ENCODE measurements around the gene CLDN6. TPM values are rescaled to one million over a fixed set of nuclear protein-coding genes. Genes with fewer than 3 reads are reported as not detected.

The CLDN6 gene
- total and polyA plus RNA-seq, 2 of the 13 experiments (the other 11 are each of a cell fraction or from before 2014, with no cell fraction given) = 5.9 to 7.6 TPM

DNA sequence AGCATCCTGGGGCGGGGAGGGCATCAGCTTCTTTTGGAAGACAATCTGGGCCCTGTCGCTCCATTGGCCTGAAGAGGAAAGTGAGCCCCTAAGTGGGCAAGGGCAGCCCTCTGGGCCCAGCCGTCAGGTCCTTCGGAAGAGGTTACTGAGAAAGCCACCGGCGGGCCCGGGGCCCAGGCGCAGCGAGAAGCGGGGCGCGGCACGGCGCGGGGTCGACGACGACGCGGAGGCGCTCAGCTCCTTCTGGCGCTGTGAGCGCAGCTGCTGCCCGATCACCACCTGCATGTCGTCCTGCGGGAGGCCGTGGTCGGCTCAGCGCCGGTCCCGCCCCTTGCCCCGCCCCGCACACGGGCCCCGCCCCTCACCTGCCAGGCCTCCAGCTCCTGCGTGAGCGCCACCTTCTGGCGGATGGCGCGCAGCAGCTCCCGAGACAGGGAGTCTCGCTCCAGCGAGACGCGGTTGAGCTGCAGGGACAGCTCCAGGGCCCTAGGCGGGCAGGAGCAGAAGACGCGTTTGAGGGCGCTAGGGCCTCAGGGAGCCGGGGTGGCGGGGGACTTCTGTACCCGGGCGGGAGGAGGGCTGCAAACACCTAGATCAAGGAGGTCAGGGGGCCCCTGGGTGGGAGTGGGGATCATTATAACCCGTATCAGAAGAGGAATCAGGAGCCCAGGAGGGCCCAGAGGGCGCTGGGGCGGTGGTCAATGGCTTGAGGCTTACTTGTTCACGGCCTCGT is 10.2 kb upstream of the CLDN6 start (continued):
- TF ChIP-seq, protein P1, sequence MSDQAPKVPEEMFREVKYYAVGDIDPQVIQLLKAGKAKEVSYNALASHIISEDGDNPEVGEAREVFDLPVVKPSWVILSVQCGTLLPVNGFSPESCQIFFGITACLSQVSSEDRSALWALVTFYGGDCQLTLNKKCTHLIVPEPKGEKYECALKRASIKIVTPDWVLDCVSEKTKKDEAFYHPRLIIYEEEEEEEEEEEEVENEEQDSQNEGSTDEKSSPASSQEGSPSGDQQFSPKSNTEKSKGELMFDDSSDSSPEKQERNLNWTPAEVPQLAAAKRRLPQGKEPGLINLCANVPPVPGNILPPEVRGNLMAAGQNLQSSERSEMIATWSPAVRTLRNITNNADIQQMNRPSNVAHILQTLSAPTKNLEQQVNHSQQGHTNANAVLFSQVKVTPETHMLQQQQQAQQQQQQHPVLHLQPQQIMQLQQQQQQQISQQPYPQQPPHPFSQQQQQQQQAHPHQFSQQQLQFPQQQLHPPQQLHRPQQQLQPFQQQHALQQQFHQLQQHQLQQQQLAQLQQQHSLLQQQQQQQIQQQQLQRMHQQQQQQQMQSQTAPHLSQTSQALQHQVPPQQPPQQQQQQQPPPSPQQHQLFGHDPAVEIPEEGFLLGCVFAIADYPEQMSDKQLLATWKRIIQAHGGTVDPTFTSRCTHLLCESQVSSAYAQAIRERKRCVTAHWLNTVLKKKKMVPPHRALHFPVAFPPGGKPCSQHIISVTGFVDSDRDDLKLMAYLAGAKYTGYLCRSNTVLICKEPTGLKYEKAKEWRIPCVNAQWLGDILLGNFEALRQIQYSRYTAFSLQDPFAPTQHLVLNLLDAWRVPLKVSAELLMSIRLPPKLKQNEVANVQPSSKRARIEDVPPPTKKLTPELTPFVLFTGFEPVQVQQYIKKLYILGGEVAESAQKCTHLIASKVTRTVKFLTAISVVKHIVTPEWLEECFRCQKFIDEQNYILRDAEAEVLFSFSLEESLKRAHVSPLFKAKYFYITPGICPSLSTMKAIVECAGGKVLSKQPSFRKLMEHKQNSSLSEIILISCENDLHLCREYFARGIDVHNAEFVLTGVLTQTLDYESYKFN (CRISPR knock-in tag; conservative IDR thresholded peaks at IDR 0.05) = no peak; the same call in 1 of the 2 replicates
- 0 out of 2 replicates have a peak, but pooled peaks have one; percentile 38 for TF ChIP-seq KLF12 (CRISPR knock-in tag; IDR thresholded peaks at IDR 0.05; ENCODE audit: borderline replicate concordance)
- TF ChIP-seq PTBP1 (IDR thresholded peaks at IDR 0.05; ENCODE audit: low read depth, low read length, poor library complexity, severe bottlenecking) = no peak
- TF ChIP-seq FOSL1 (CRISPR knock-in tag; IDR thresholded peaks at IDR 0.05; ENCODE audit: borderline replicate concordance) = no peak
- no peak for TF ChIP-seq NFAT5 (CRISPR knock-in tag; IDR thresholded peaks at IDR 0.05)
- no peak for TF ChIP-seq ZNF337 (CRISPR knock-in tag; IDR thresholded peaks at IDR 0.05; ENCODE audit: borderline replicate concordance, low read depth)
- peak; percentile 37; the same call in 1 of the 2 replicates for TF ChIP-seq HNF1B (CRISPR knock-in tag; IDR thresholded peaks at IDR 0.05)
- TF ChIP-seq PHB2 (IDR thresholded peaks at IDR 0.05; ENCODE audit: partially characterized antibody) = no peak
- TF ChIP-seq PATZ1 (CRISPR knock-in tag; IDR thresholded peaks at IDR 0.05) = peak; percentile 47; the same call in 1 of the 2 replicates
- no peak for TF ChIP-seq TCF7 (IDR thresholded peaks at IDR 0.05; ENCODE audit: low read depth)
- TF ChIP-seq, protein P2, sequence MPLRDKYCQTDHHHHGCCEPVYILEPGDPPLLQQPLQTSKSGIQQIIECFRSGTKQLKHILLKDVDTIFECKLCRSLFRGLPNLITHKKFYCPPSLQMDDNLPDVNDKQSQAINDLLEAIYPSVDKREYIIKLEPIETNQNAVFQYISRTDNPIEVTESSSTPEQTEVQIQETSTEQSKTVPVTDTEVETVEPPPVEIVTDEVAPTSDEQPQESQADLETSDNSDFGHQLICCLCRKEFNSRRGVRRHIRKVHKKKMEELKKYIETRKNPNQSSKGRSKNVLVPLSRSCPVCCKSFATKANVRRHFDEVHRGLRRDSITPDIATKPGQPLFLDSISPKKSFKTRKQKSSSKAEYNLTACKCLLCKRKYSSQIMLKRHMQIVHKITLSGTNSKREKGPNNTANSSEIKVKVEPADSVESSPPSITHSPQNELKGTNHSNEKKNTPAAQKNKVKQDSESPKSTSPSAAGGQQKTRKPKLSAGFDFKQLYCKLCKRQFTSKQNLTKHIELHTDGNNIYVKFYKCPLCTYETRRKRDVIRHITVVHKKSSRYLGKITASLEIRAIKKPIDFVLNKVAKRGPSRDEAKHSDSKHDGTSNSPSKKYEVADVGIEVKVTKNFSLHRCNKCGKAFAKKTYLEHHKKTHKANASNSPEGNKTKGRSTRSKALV (CRISPR knock-in tag; IDR thresholded peaks at IDR 0.05) = no peak; the same call in 1 of the 2 replicates
- TF ChIP-seq NFRKB (IDR thresholded peaks at IDR 0.05) = no peak
- peak; percentile 68 for TF ChIP-seq STAG1 (CRISPR knock-in tag; IDR thresholded peaks at IDR 0.05)
- no peak for TF ChIP-seq HDAC1 (CRISPR knock-in tag; IDR thresholded peaks at IDR 0.05)
